Kidney (tissue), 14 donors: ENCODE data around the gene KCNIP3. TPM values are rescaled to one million over a fixed set of nuclear protein-coding genes. Genes with fewer than 3 reads are reported as not detected.

Experiments used
- DNase-seq, 5 donors: peaks; one replicate each; pipeline ENCODE4 v3.0.0-alpha.2; 2013 to 2020
- FAIRE-seq: peaks from 2 replicates; lab custom pipeline; 2012; peaks lifted over from hg19 to GRCh38; lab: Jason Lieb, UNC
- H3K27ac ChIP-seq, 2 donors: one replicate each; pipeline ENCODE4 v1.7.0; 2013; ENCODE audit warnings: low read depth in 2 of 2, low read length in 2 of 2, inconsistent platforms in 1 of 2
- H3K27me3 ChIP-seq: one replicate; pipeline ENCODE4 v1.7.1; 2013; ENCODE audit warnings: low read length, inconsistent platforms; ENCODE audit not compliant: control insufficient read depth, insufficient read depth
- H3K36me3 ChIP-seq, 3 donors: one replicate each; pipeline versions ENCODE4 v1.7.0 to v1.7.1; 2013; ENCODE audit warnings: low read length in 3 of 3, control low read depth in 1 of 3, inconsistent platforms in 1 of 3; ENCODE audit not compliant: insufficient read depth in 3 of 3, control insufficient read depth in 2 of 3
- H3K4me1 ChIP-seq, 3 donors: one replicate each; pipeline versions ENCODE4 v1.7.0 to v1.7.1; 2013; ENCODE audit warnings: low read length in 3 of 3, inconsistent platforms in 1 of 3, low read depth in 1 of 3; ENCODE audit not compliant: control insufficient read depth in 2 of 3, insufficient read depth in 2 of 3
- H3K4me3 ChIP-seq, 3 donors: one replicate each; pipeline versions ENCODE4 v1.7.0 to v1.8.1; 2013; ENCODE audit warnings: low read length in 3 of 3, control low read depth in 1 of 3, inconsistent platforms in 1 of 3
- H3K9ac ChIP-seq, 3 donors: one replicate each; pipeline versions ENCODE4 v1.7.0 to v1.7.1; 2013; ENCODE audit warnings: low read length in 3 of 3, control low read depth in 1 of 3, inconsistent platforms in 1 of 3
- H3K9me3 ChIP-seq, 3 donors: one replicate each; pipeline versions ENCODE4 v1.7.0 to v1.7.1; 2013; ENCODE audit warnings: low read length in 3 of 3, control low read depth in 1 of 3, inconsistent platforms in 1 of 3; ENCODE audit not compliant: control insufficient read depth in 2 of 3, insufficient read depth in 1 of 3
- CTCF ChIP-seq: IDR thresholded peaks from 3 replicates; pipeline ENCODE4 v1.5.1; 2012; ENCODE audit warnings: mild to moderate bottlenecking, moderate library complexity, borderline replicate concordance; ENCODE audit not compliant: insufficient read depth; ENCODE audit errors: extremely low read depth
- intact Hi-C: fragments of 100-400 bp; cut with DNase I; formaldehyde crosslinking; loops from one replicate; pipeline ENCODE4 v1.11.1; 2022
- polyA plus RNA-seq: library from polyadenylated mRNA; stranded (reverse); fragments of 350-450 nt; fragmentation: Illumina TruSeq; extraction: RNeasy Lipid Tissue Mini Kit (QIAGEN cat#74804); gene quantifications from one replicate; pipeline ENCODE4 v1.2.3, GENCODE V29; 2014; ENCODE audit warnings: low read depth, low replicate concordance; ENCODE audit not compliant: insufficient read depth
- total RNA-seq: library from RNA; stranded (reverse); fragmentation: NEBNext Ultra II Directional; extraction: Animal tissue kit (Norgen Biotek cat#: 25700); gene quantifications from one replicate; pipeline ENCODE4 v1.2.1, GENCODE V29; 2021
- donor health status: control.
- donor health status: control.
- donor health status: control.
- donor health status: control.
- donor health status: control.
- donor health status: DM: yes; HTN: yes; CAD: no.
- donor health status: Normal renal cell carcinoma (clear cell type).

The KCNIP3 gene
- total and polyA plus RNA-seq, 2 donors from 2014 or later, result 14.8 to 27.6 TPM

GRCh38 chr2:95344656-95345055 lies 47.5 kb downstream of the KCNIP3 start:
- H3K9ac ChIP-seq, result no peak overlapping the region
- DNase-seq (peak in 2 of 5 donors; percentile 27 to 47), FAIRE-seq (no peak)
- no peaks in the 10 kb centered on the region for H3K27me3 ChIP-seq
- intact Hi-C loops, result no loop called here
- no peak overlapping the region for H3K4me3 ChIP-seq
- no peak for TF ChIP-seq CTCF
- H3K36me3 ChIP-seq, result no peaks in the 10 kb centered on the region
- no peak overlapping the region for H3K27ac ChIP-seq
- peaks cover 0 to 9% (median 0%) of the 10 kb centered on the region in 3 donors for H3K4me1 ChIP-seq
- H3K9me3 ChIP-seq, result no peaks in the 10 kb centered on the region

- Histone ChIP-seq H3K4me1 (peaks cover 0 to 9% (median 0%) of the 10 kb centered on the region in 3 donors), H3K9ac (peak overlapping the region in 2 of 3 donors; percentile 25 to 56), H3K27ac (peak overlapping the region; percentile 10 to 32), H3K36me3 (no peaks in the 10 kb centered on the region), H3K27me3 (no peaks in the 10 kb centered on the region), H3K4me3 (peak overlapping the region in 2 of 3 donors; percentile 60 to 66), H3K9me3 (no peaks in the 10 kb centered on the region)
- TF ChIP-seq CTCF, result no peak
- FAIRE-seq (no peak), DNase-seq (peak in 2 of 5 donors; percentile 40 to 68)
- intact Hi-C loops, result no loop called here
These were observed 48.0 kb downstream of the KCNIP3 start for GRCh38 chr2:95345081-95345562.

GRCh38 chr2:95345563-95346230 lies 48.5 kb downstream of the KCNIP3 start:
- DNase-seq (peak; percentile 91 to 93 (median 93)), FAIRE-seq (no peak)
- Histone ChIP-seq H3K4me3 (peak overlapping the region; percentile 33 to 66 (median 60)), H3K9me3 (no peaks in the 10 kb centered on the region), H3K27me3 (no peaks in the 10 kb centered on the region), H3K9ac (peak overlapping the region in 2 of 3 donors; percentile 25 to 56), H3K4me1 (peaks cover 0 to 9% (median 0%) of the 10 kb centered on the region in 3 donors), H3K36me3 (no peaks in the 10 kb centered on the region), H3K27ac (peak overlapping the region; percentile 40 to 71)
- peak; percentile 85 for TF ChIP-seq CTCF
- intact Hi-C loops, result no loop called here
